Glutamatergic neuron (in vitro differentiated cells): ENCODE data around the gene UMPS. TPM values are rescaled to one million over a fixed set of nuclear protein-coding genes. Genes with fewer than 3 reads are reported as not detected.

Source experiments
- DNase-seq: peaks from one replicate; pipeline ENCODE4 v3.0.0; 2022
- H3K27ac Mint-ChIP-seq: one replicate; pipeline ENCODE4 v1.8.0; 2020; ENCODE audit warnings: mild to moderate bottlenecking, mixed read lengths, inconsistent platforms; ENCODE audit not compliant: unreplicated experiment
- H3K27me3 Mint-ChIP-seq: one replicate; pipeline ENCODE4 v1.8.0; 2020; ENCODE audit warnings: mild to moderate bottlenecking, moderate library complexity, mixed read lengths, inconsistent platforms; ENCODE audit not compliant: unreplicated experiment
- H3K36me3 Mint-ChIP-seq: one replicate; pipeline ENCODE4 v1.8.0; 2020; ENCODE audit warnings: mild to moderate bottlenecking, mixed read lengths, inconsistent platforms; ENCODE audit not compliant: unreplicated experiment
- H3K4me1 Mint-ChIP-seq: one replicate; pipeline ENCODE4 v1.8.0; 2020; ENCODE audit warnings: mild to moderate bottlenecking, low read depth, mixed read lengths, inconsistent platforms; ENCODE audit not compliant: unreplicated experiment
- H3K4me3 Mint-ChIP-seq: one replicate; pipeline ENCODE4 v1.8.0; 2020; ENCODE audit warnings: mild to moderate bottlenecking, mixed read lengths, inconsistent platforms; ENCODE audit not compliant: unreplicated experiment
- H3K9me3 Mint-ChIP-seq: one replicate; pipeline ENCODE4 v1.8.0; 2020; ENCODE audit warnings: mild to moderate bottlenecking, moderate library complexity, mixed read lengths, inconsistent platforms; ENCODE audit not compliant: unreplicated experiment
- CTCF ChIP-seq: fragments of 200-600 bp; sonication (generic); IDR thresholded peaks from one replicate; pipeline ENCODE4 v1.5.0; 2021; ENCODE audit not compliant: partially characterized antibody, unreplicated experiment
- total RNA-seq: library from RNA; stranded (reverse); fragmentation: NEBNext Ultra II Directional; extraction: Animal tissue kit (Norgen Biotek cat#: 25700); gene quantifications from one replicate; pipeline ENCODE4 v1.2.1, GENCODE V29; 2021; ENCODE audit not compliant: unreplicated experiment

The UMPS gene
- total RNA-seq, 1 donor from 2014 or later = 30.7 TPM

GRCh38 chr3:124763644-124764358 is 33.5 kb downstream of the UMPS start:
- Mint-ChIP-seq H3K9me3 (no peaks in the 10 kb centered on the region), H3K4me3 (no peak overlapping the region), H3K27ac (no peak overlapping the region), H3K27me3 (peaks cover 3% of the 10 kb centered on the region), H3K4me1 (peaks cover 2% of the 10 kb centered on the region), H3K36me3 (no peaks in the 10 kb centered on the region)
- no peak for DNase-seq
- TF ChIP-seq CTCF = no peak

- H3K27me3 Mint-ChIP-seq = peaks cover 3% of the 10 kb centered on the region
- H3K4me3 Mint-ChIP-seq = no peak overlapping the region
- H3K9me3 Mint-ChIP-seq = no peaks in the 10 kb centered on the region
- no peaks in the 10 kb centered on the region for H3K36me3 Mint-ChIP-seq
- peaks cover 4% of the 10 kb centered on the region for H3K4me1 Mint-ChIP-seq
- no peak for DNase-seq
- H3K27ac Mint-ChIP-seq = no peak overlapping the region
- TF ChIP-seq CTCF = no peak
These were observed 34.5 kb downstream of the UMPS start for GRCh38 chr3:124764746-124765145.

GRCh38 chr3:124765197-124765840 is 35.1 kb downstream of the UMPS start:
- no peak for DNase-seq
- Mint-ChIP-seq H3K4me3 (no peak overlapping the region), H3K27me3 (peaks cover 3% of the 10 kb centered on the region), H3K9me3 (no peaks in the 10 kb centered on the region), H3K4me1 (peaks cover 6% of the 10 kb centered on the region), H3K36me3 (no peaks in the 10 kb centered on the region), H3K27ac (no peak overlapping the region)
- TF ChIP-seq CTCF = no peak

- no peak for DNase-seq
- Mint-ChIP-seq H3K36me3 (no peaks in the 10 kb centered on the region), H3K9me3 (no peaks in the 10 kb centered on the region), H3K4me3 (no peak overlapping the region), H3K4me1 (peaks cover 8% of the 10 kb centered on the region), H3K27ac (no peak overlapping the region), H3K27me3 (peaks cover 3% of the 10 kb centered on the region)
- no peak for TF ChIP-seq CTCF
These were observed 36.2 kb downstream of the UMPS start for GRCh38 chr3:124766113-124767095.
